H1 (cell line): ENCODE results near the gene SLC26A9. TPM values are rescaled to one million over a fixed set of nuclear protein-coding genes. Genes with fewer than 3 reads are reported as not detected.
A peak's percentile ranks its signal among the peaks of the same experiment; 100 is the strongest.

Source experiments
- CTCF ChIA-PET: fragments of 300-600 bp; sonication (Branson Sonifier 250); formaldehyde crosslinking; loops from one replicate; lab custom pipeline; 2021; ENCODE audit not compliant: partially characterized antibody; lab: Charles Lee
- POLR2A ChIA-PET: fragments of 300-600 bp; sonication (Branson Sonifier 250); formaldehyde crosslinking; loops from one replicate; lab custom pipeline; 2021; ENCODE audit warnings: inconsistent platforms; ENCODE audit not compliant: partially characterized antibody; lab: Charles Lee
- DNase-seq, 2 experiments: peaks; one replicate each; pipeline versions ENCODE4 v3.0.0 to v3.0.0-alpha.2; 2010 to 2022; ENCODE audit warnings: low spot score in 2 of 2, low read depth in 1 of 2, mixed read lengths in 1 of 2
- FAIRE-seq: peaks from 2 replicates; lab custom pipeline; 2011; peaks lifted over from hg19 to GRCh38; lab: Jason Lieb, UNC
- H2AFZ ChIP-seq: 2 replicates; pipeline ENCODE4 v1.8.1; 2012; ENCODE audit warnings: low read length, inconsistent platforms
- H2AK5ac ChIP-seq: 2 replicates; pipeline ENCODE4 v1.6.1; 2013; ENCODE audit warnings: low read depth, low read length
- H2BK120ac ChIP-seq: replicated peaks from 2 replicates; pipeline ENCODE3; 2013; ENCODE audit warnings: low read depth, low read length, inconsistent platforms
- H2BK12ac ChIP-seq: 2 replicates; pipeline ENCODE4 v1.6.1; 2013; ENCODE audit warnings: low read depth, low read length
- H2BK15ac ChIP-seq: 2 replicates; pipeline ENCODE4 v1.6.1; 2013; ENCODE audit warnings: low read length
- H2BK20ac ChIP-seq: 2 replicates; pipeline ENCODE4 v1.6.1; 2013; ENCODE audit warnings: low read length
- H2BK5ac ChIP-seq: 2 replicates; pipeline ENCODE4 v1.6.1; 2013; ENCODE audit warnings: low read depth, low read length
- H3K14ac ChIP-seq: 2 replicates; pipeline ENCODE4 v1.6.1; 2013; ENCODE audit warnings: inconsistent platforms; ENCODE audit not compliant: insufficient read length
- H3K18ac ChIP-seq: 2 replicates; pipeline ENCODE4 v1.6.1; 2013; ENCODE audit warnings: low read length; ENCODE audit errors: extremely low read depth
- H3K23ac ChIP-seq: 2 replicates; pipeline ENCODE4 v1.6.1; 2013; ENCODE audit warnings: inconsistent platforms; ENCODE audit not compliant: insufficient read length
- H3K23me2 ChIP-seq: 2 replicates; pipeline ENCODE4 v1.6.1; 2013; ENCODE audit warnings: low read depth, low read length
- H3K27ac ChIP-seq: 2 replicates; pipeline ENCODE4 v1.6.1; 2011; ENCODE audit warnings: low read depth, low read length, inconsistent platforms
- H3K27me3 ChIP-seq, 4 experiments: replicated peaks in 1 of 4; 1 replicate in 1 of 4; 2 replicates in 3 of 4; pipeline versions ENCODE4 v1.6.1 to v1.8.1; 2011 to 2013; ENCODE audit warnings: low read length in 3 of 4, mild to moderate bottlenecking in 3 of 4, inconsistent platforms in 2 of 4, mixed read lengths in 2 of 4, moderate library complexity in 1 of 4; ENCODE audit not compliant: control insufficient read depth in 3 of 4, insufficient read depth in 3 of 4; ENCODE audit errors: extremely low read depth in 1 of 4
- H3K36me3 ChIP-seq, 4 experiments: 2 replicates each; pipeline versions ENCODE4 v1.6.1 to v1.8.1; 2011 to 2013; ENCODE audit warnings: mild to moderate bottlenecking in 4 of 4, low read length in 3 of 4, moderate library complexity in 2 of 4, control low read depth in 1 of 4, inconsistent platforms in 1 of 4; ENCODE audit not compliant: insufficient read depth in 4 of 4, control insufficient read depth in 2 of 4
- H3K4ac ChIP-seq: replicated peaks from 2 replicates; pipeline ENCODE3; 2013; ENCODE audit warnings: low read length, low read depth, mixed read lengths, inconsistent platforms; ENCODE audit not compliant: insufficient read length
- H3K4me1 ChIP-seq, 4 experiments: replicated peaks in 1 of 4; 1 replicate in 1 of 4; 2 replicates in 3 of 4; pipeline versions ENCODE4 v1.6.1 to v1.8.1; 2011 to 2013; ENCODE audit warnings: low read length in 3 of 4, inconsistent platforms in 2 of 4, mixed read lengths in 1 of 4; ENCODE audit not compliant: insufficient read depth in 4 of 4, control insufficient read depth in 3 of 4
- H3K4me2 ChIP-seq, 2 experiments: 2 replicates each; pipeline versions ENCODE4 v1.6.1 to v1.8.1; 2011 to 2013; ENCODE audit warnings: low read depth in 2 of 2, low read length in 2 of 2, control low read depth in 1 of 2, inconsistent platforms in 1 of 2, mild to moderate bottlenecking in 1 of 2; ENCODE audit not compliant: insufficient read depth in 1 of 2
- H3K4me3 ChIP-seq, 4 experiments: fragments of 200-600, 300-600 bp in 1 of 4; sonication (generic), shearing (Covaris generic), sonication (Bioruptor Twin) in 1 of 4; 2 replicates each; pipeline versions ENCODE4 v1.5.1 to v1.8.1; 2011 to 2016; ENCODE audit warnings: low read length in 4 of 4, low read depth in 3 of 4, control low read depth in 2 of 4, inconsistent platforms in 2 of 4, mild to moderate bottlenecking in 2 of 4, mixed read lengths in 1 of 4, moderate library complexity in 1 of 4; ENCODE audit not compliant: insufficient read depth in 2 of 4; ENCODE audit errors: extremely low read depth in 1 of 4
- H3K56ac ChIP-seq: replicated peaks from 2 replicates; pipeline ENCODE3; 2013; ENCODE audit warnings: low read depth, mild to moderate bottlenecking, mixed read lengths, low read length, inconsistent platforms; ENCODE audit not compliant: insufficient read length
- H3K79me1 ChIP-seq: 2 replicates; pipeline ENCODE4 v1.6.1; 2013; ENCODE audit warnings: low read depth, low read length, control low read depth
- H3K79me2 ChIP-seq, 2 experiments: 2 replicates each; pipeline versions ENCODE4 v1.6.1 to v1.8.1; 2012 to 2013; ENCODE audit warnings: low read length in 2 of 2, mild to moderate bottlenecking in 2 of 2, inconsistent platforms in 1 of 2; ENCODE audit not compliant: insufficient read depth in 2 of 2, control insufficient read depth in 1 of 2
- H3K9ac ChIP-seq, 4 experiments: replicated peaks in 1 of 4; 1 replicate in 1 of 4; 2 replicates in 3 of 4; pipeline versions ENCODE4 v1.6.1 to v1.8.1; 2011 to 2013; ENCODE audit warnings: low read depth in 3 of 4, low read length in 3 of 4, control low read depth in 2 of 4, mild to moderate bottlenecking in 2 of 4, moderate library complexity in 2 of 4, inconsistent platforms in 1 of 4; ENCODE audit errors: extremely low read depth in 1 of 4
- H3K9me3 ChIP-seq, 2 experiments: 2 replicates each; pipeline versions ENCODE4 v1.6.1 to v1.8.1; 2012 to 2013; ENCODE audit warnings: mild to moderate bottlenecking in 2 of 2, moderate library complexity in 2 of 2, control low read depth in 1 of 2, inconsistent platforms in 1 of 2, low read depth in 1 of 2, low read length in 1 of 2, mixed read lengths in 1 of 2; ENCODE audit not compliant: insufficient read depth in 2 of 2
- H4K20me1 ChIP-seq, 2 experiments: replicated peaks in 1 of 2; 2 replicates each; pipeline versions ENCODE3 to v1.8.1; 2011 to 2013; ENCODE audit warnings: inconsistent platforms in 2 of 2, low read length in 2 of 2, mild to moderate bottlenecking in 1 of 2; ENCODE audit not compliant: insufficient read depth in 2 of 2, control insufficient read depth in 1 of 2
- H4K5ac ChIP-seq: 2 replicates; pipeline ENCODE4 v1.6.1; 2013; ENCODE audit warnings: low read length, low read depth, mixed read lengths, inconsistent platforms; ENCODE audit not compliant: insufficient read length
- H4K8ac ChIP-seq: 2 replicates; pipeline ENCODE4 v1.8.0; 2013; ENCODE audit warnings: mild to moderate bottlenecking, moderate library complexity, low read length, inconsistent platforms; ENCODE audit not compliant: insufficient read depth; ENCODE audit errors: extremely low read depth
- H4K91ac ChIP-seq: replicated peaks from 2 replicates; pipeline ENCODE3; 2013; ENCODE audit warnings: low read length, mixed read lengths, inconsistent platforms; ENCODE audit not compliant: insufficient read length
- CTCF ChIP-seq, 3 experiments: IDR thresholded peaks; 1 replicate in 2 of 3; 2 replicates in 1 of 3; pipeline versions ENCODE4 v1.5.1 to v1.6.1; 2011; ENCODE audit warnings: low read length in 3 of 3, mild to moderate bottlenecking in 3 of 3, inconsistent platforms in 2 of 3, low read depth in 1 of 3, moderate library complexity in 1 of 3; ENCODE audit not compliant: insufficient read depth in 1 of 3; ENCODE audit errors: control extremely low read depth in 1 of 3
- GABPA ChIP-seq: IDR thresholded peaks from 2 replicates; pipeline ENCODE4 v1.6.1; 2011; ENCODE audit warnings: mild to moderate bottlenecking, low read length, moderate library complexity, borderline replicate concordance; ENCODE audit not compliant: insufficient read depth
- JUN ChIP-seq: IDR thresholded peaks from 2 replicates; pipeline ENCODE4 v1.6.1; 2011; ENCODE audit warnings: low read depth, mild to moderate bottlenecking, improper control_type of control experiment, low read length
- MAFK ChIP-seq: IDR thresholded peaks from 2 replicates; pipeline ENCODE4 v1.6.1; 2012; ENCODE audit warnings: low read depth, mild to moderate bottlenecking, improper control_type of control experiment, low read length
- POLR2AphosphoS5 ChIP-seq: IDR thresholded peaks from 2 replicates; pipeline ENCODE4 v1.6.1; 2011; ENCODE audit warnings: low read depth, low read length
- RAD21 ChIP-seq, 2 experiments: IDR thresholded peaks in 1 of 2; conservative IDR thresholded peaks in 1 of 2; 2 replicates each; pipeline ENCODE4 v1.6.1; 2011; ENCODE audit warnings: low read depth in 2 of 2, low read length in 2 of 2, improper control_type of control experiment in 1 of 2, inconsistent platforms in 1 of 2, mild to moderate bottlenecking in 1 of 2, moderate library complexity in 1 of 2
- SAP30 ChIP-seq: fragments of 300-600 bp; sonication (generic); IDR thresholded peaks from 2 replicates; pipeline ENCODE4 v1.7.1; 2012; ENCODE audit warnings: low read length, moderate library complexity, mild to moderate bottlenecking, inconsistent platforms; ENCODE audit not compliant: insufficient read depth, insufficient replicate concordance
- WGBS, 2 experiments: shearing (Covaris generic) in 1 of 2; methylation state at CpG; one replicate each; pipeline versions ENCODE4 v1.1.6 to v1.1.7; 2013 to 2015; ENCODE audit warnings: low lambda C conversion rate in 2 of 2, mixed read lengths in 2 of 2, inconsistent platforms in 1 of 2, low coverage in 1 of 2, missing lambda C conversion rate in 1 of 2; ENCODE audit not compliant: insufficient replicate concordance in 2 of 2, insufficient coverage in 1 of 2, insufficient read length in 1 of 2; ENCODE audit errors: extremely low coverage in 1 of 2, missing lambda C conversion rate in 1 of 2; 5-methylcytosine and 5-hydroxymethylcytosine counted together
- polyA plus RNA-seq, 7 experiments: library from polyadenylated mRNA; depleted of rRNA in 3 of 7; stranded (reverse) in 5 of 7; unstranded in 2 of 7; fragments of >200 nt in 5 of 7; fragments of 200-250 nt in 2 of 7; gene quantifications; 1 replicate in 5 of 7; 2 replicates in 1 of 7; 4 replicates in 1 of 7; pipeline versions ENCODE4 v1.2.1 to v1.2.3, GENCODE V29; 2011 to 2013; ENCODE audit warnings: missing spikeins in 2 of 7, mixed read lengths in 2 of 7
- total RNA-seq: library from RNA; stranded (reverse); fragmentation: NEBNext Ultra II Directional; extraction: Animal tissue kit (Norgen Biotek cat#: 25700); gene quantifications from 2 replicates; pipeline ENCODE4 v1.2.1, GENCODE V29; 2021

The SLC26A9 gene
- total and polyA plus RNA-seq, 2 of the 8 experiments (the other 6 are each of a cell fraction or from before 2014, with no cell fraction given), result not detected

- Histone ChIP-seq H3K9ac (no peak overlapping the region), H3K4me2 (no peak overlapping the region), H2BK20ac (no peak overlapping the region), H4K20me1 (no peaks in the 10 kb centered on the region), H2BK15ac (no peak overlapping the region), H3K56ac (no peak overlapping the region), H3K4me1 (no peaks in the 10 kb centered on the region; a peak in 2 of 7 replicates), H3K79me1 (no peaks in the 10 kb centered on the region), H3K18ac (no peak overlapping the region), H3K23me2 (no peaks in the 10 kb centered on the region), H3K4me3 (no peak overlapping the region), H3K14ac (no peak overlapping the region), H3K9me3 (no peaks in the 10 kb centered on the region), H4K8ac (no peak overlapping the region), H3K4ac (no peak overlapping the region), H3K36me3 (no peaks in the 10 kb centered on the region), H2AK5ac (no peak overlapping the region), H3K23ac (no peak overlapping the region), H3K79me2 (no peaks in the 10 kb centered on the region), H3K27ac (no peak overlapping the region), H3K27me3 (no peaks in the 10 kb centered on the region), H2AFZ (no peak overlapping the region), H2BK120ac (no peak overlapping the region), H4K5ac (no peak overlapping the region), H2BK5ac (no peak overlapping the region), H2BK12ac (no peak overlapping the region), H4K91ac (no peak overlapping the region)
- DNase-seq, result no peak
- 84% methylated on average over 3 of the region's 3 CpGs; no CpG with 5 or more reads in 1 of the 2 experiments for WGBS, 2 experiments
- no peak for FAIRE-seq
- POLR2A ChIA-PET, result interaction anchor here (1.1 kb wide), 1 partner anchor 121 kb away, joined by 3 read pairs; no protein-coding TSS in a partner anchor
- CTCF ChIA-PET, result interaction anchor here (0.6 to 13.6 kb wide), 22 partner anchors 9 to 487 kb away, joined by 3 to 262 read pairs (median 5); partner anchors contain the start of genes RAB7B and SLC26A9
- TF ChIP-seq GABPA (no peak), POLR2AphosphoS5 (no peak), JUN (no peak), RAD21 (IDR thresholded peaks at IDR 0.05 in 1 of 2, conservative IDR thresholded peaks at IDR 0.05 in 1 of 2; ENCODE audit: low read depth in 2 of 2, low read length in 2 of 2) (peak in 1 of 2 experiments; percentile 25; a peak in 1 of 4 replicates), MAFK (no peak), CTCF (IDR thresholded peaks at IDR 0.05; ENCODE audit: control extremely low read depth in 1 of 3, insufficient read depth in 1 of 3, low read depth in 1 of 3, low read length in 3 of 3) (peak; percentile 16 to 32 (median 17); a peak in 3 of 4 replicates), SAP30 (no peak)
Observed at GRCh38 chr1:205986292-205986691, 43.0 kb upstream of the SLC26A9 start.
